NCI-H1417 treated with DMSO at 0.1 percent for 48 hours (cell line): Measurements from ENCODE around the gene SNAP23.

Experiments used
- DNase-seq: peaks from one replicate; lab custom pipeline; 2025; lab: John Stamatoyannopoulos, UW

Gene SNAP23

GRCh38 chr15:42575188-42576039 is 80.0 kb downstream of the SNAP23 start, which contains the start of gene STARD9:
TSS of gene STARD9 (plus strand) at chr15:42575606. CDS start at chr15:42575716, 110 bp downstream.
- DNase-seq: peak; percentile 49

GRCh38 chr15:42576040-42576594 is 80.7 kb downstream of the SNAP23 start:
- no peak for DNase-seq

GRCh38 chr15:42576776-42577175 is 81.3 kb downstream of the SNAP23 start:
- no peak for DNase-seq

GRCh38 chr15:42577514-42578031 is 82.1 kb downstream of the SNAP23 start:
- DNase-seq: no peak

- DNase-seq: no peak
Measured at GRCh38 chr15:42578984-42579537, 83.6 kb downstream of the SNAP23 start.

GRCh38 chr15:42581272-42581730 is 85.9 kb downstream of the SNAP23 start:
- DNase-seq: peak; percentile 2
